Uterus (tissue), 2 donors: ENCODE results near the gene FGF16.

Experiments used
- CTCF ChIP-seq, 4 experiments: fragments of 200-600 bp in 2 of 4; fragments of 450-650 bp in 2 of 4; sonication (generic) in 2 of 4; IDR thresholded peaks; one replicate each; pipeline ENCODE4 v1.5.1; 2016 to 2019; ENCODE audit warnings: antibody characterized with exemption in 4 of 4, mild to moderate bottlenecking in 2 of 4, moderate library complexity in 1 of 4
- POLR2A ChIP-seq, 2 donors: fragments of 450-650 bp; IDR thresholded peaks; one replicate each; pipeline ENCODE4 v1.6.1; 2016; ENCODE audit warnings: antibody characterized with exemption in 2 of 2, mild to moderate bottlenecking in 1 of 2, moderate library complexity in 1 of 2

GRCh38 chrX:77426811-77427210 lies 20.4 kb upstream of the FGF16 start:
- TF ChIP-seq CTCF (IDR thresholded peaks at IDR 0.05) = no peak
- TF ChIP-seq POLR2A (IDR thresholded peaks at IDR 0.05) = no peak
